A549 (cell line): ENCODE measurements around the gene KIAA0930. TPM values are rescaled to one million over a fixed set of nuclear protein-coding genes. Genes with fewer than 3 reads are reported as not detected.

ENCODE experiments used
- ATAC-seq, 2 experiments: fragments of 200-7000 bp in 1 of 2; fragments of >200 bp in 1 of 2; cut with Nextera tagmentation in 1 of 2; cut with Tn5 transposase in 1 of 2; 3 replicates each; pipeline versions ENCODE4 v1.8.0 to v1.9.1; 2018 to 2020; ENCODE audit warnings: mild to moderate bottlenecking in 1 of 2, moderate library complexity in 1 of 2
- CTCF ChIA-PET: fragments of 300-600 bp; sonication (Branson Sonifier 250); formaldehyde crosslinking; extraction: SDS; loops from one replicate; lab custom pipeline; 2021; ENCODE audit warnings: antibody characterized with exemption, inconsistent platforms; lab: Yijun Ruan, JAX
- POLR2A ChIA-PET: fragments of 350-600 bp; formaldehyde crosslinking; extraction: SDS; loops from one replicate; lab custom pipeline; 2021; ENCODE audit warnings: antibody characterized with exemption, inconsistent platforms; lab: Yijun Ruan, JAX
- DNase-seq, 2 experiments: peaks; one replicate each; pipeline versions ENCODE4 v3.0.0 to v3.0.0-alpha.2; 2011 to 2016; ENCODE audit warnings: low read depth in 1 of 2, low spot score in 1 of 2
- FAIRE-seq: peaks from 2 replicates; lab custom pipeline; 2011; peaks lifted over from hg19 to GRCh38; lab: Jason Lieb, UNC
- H3K27ac ChIP-seq, 2 experiments: fragments of >200 bp; sonication (Bioruptor Twin); formaldehyde crosslinking; 3 replicates each; pipeline ENCODE4 v1.5.1; 2016 to 2017
- H3K4me1 ChIP-seq: fragments of >200 bp; sonication (Bioruptor Twin); formaldehyde crosslinking; 3 replicates; pipeline ENCODE4 v1.6.1; 2016
- H3K4me2 ChIP-seq: fragments of >200 bp; sonication (Bioruptor Twin); formaldehyde crosslinking; 3 replicates; pipeline ENCODE4 v1.6.1; 2016
- H3K4me3 ChIP-seq: fragments of >200 bp; sonication (Bioruptor Twin); formaldehyde crosslinking; 3 replicates; pipeline ENCODE4 v1.5.1; 2016
- H3K9me3 ChIP-seq: fragments of >200 bp; sonication (Bioruptor Twin); formaldehyde crosslinking; 3 replicates; pipeline ENCODE4 v1.6.1; 2016
- CBX2 ChIP-seq: fragments of 200-600 bp; sonication (generic); IDR thresholded peaks from 2 replicates; pipeline ENCODE4 v1.6.1; 2016; ENCODE audit warnings: low read depth, mild to moderate bottlenecking, borderline replicate concordance
- CEBPB ChIP-seq, 2 experiments: fragments of >200 bp in 1 of 2; sonication (Bioruptor Twin) in 1 of 2; formaldehyde crosslinking in 1 of 2; IDR thresholded peaks; 2 replicates each; pipeline ENCODE4 v1.6.1; 2012 to 2016
- CHD2 ChIP-seq: fragments of 150-350 bp; IDR thresholded peaks from 2 replicates; pipeline ENCODE4 v1.6.1; 2014; ENCODE audit warnings: low read length; ENCODE audit not compliant: partially characterized antibody
- CHD4 ChIP-seq: fragments of 200-600 bp; sonication (generic); IDR thresholded peaks from 2 replicates; pipeline ENCODE4 v1.6.1; 2016; ENCODE audit warnings: antibody characterized with exemption, mild to moderate bottlenecking, borderline replicate concordance
- EHF ChIP-seq: fragments of 250-450 bp; sonication (Bioruptor Pico); IDR thresholded peaks from 2 replicates; pipeline ENCODE4 v1.5.0; 2020; ENCODE audit warnings: mild to moderate bottlenecking
- EP300 ChIP-seq, 2 experiments: fragments of >200 bp; sonication (Bioruptor Twin); formaldehyde crosslinking; IDR thresholded peaks; 2 replicates in 1 of 2; 3 replicates in 1 of 2; pipeline ENCODE4 v1.6.1; 2016 to 2017
- FOSL2 ChIP-seq, 2 experiments: fragments of 450-650 bp in 1 of 2; fragments of >200 bp in 1 of 2; sonication (Bioruptor Twin) in 1 of 2; formaldehyde crosslinking; IDR thresholded peaks; 2 replicates each; pipeline versions ENCODE4 v1.5.0 to v1.6.1; 2016 to 2020; ENCODE audit warnings: mild to moderate bottlenecking in 1 of 2, moderate library complexity in 1 of 2
- FOXS1 ChIP-seq: fragments of 250-450 bp; sonication (Bioruptor Pico); IDR thresholded peaks from 2 replicates; pipeline ENCODE4 v1.5.0; 2020; ENCODE audit warnings: mild to moderate bottlenecking, moderate library complexity
- HOXA7 ChIP-seq: fragments of 250-450 bp; sonication (Bioruptor Pico); IDR thresholded peaks from 2 replicates; pipeline ENCODE4 v1.5.0; 2020; ENCODE audit warnings: mild to moderate bottlenecking, moderate library complexity
- HOXB5 ChIP-seq: fragments of 250-450 bp; sonication (Bioruptor Pico); IDR thresholded peaks from 2 replicates; pipeline ENCODE4 v1.5.0; 2020; ENCODE audit warnings: mild to moderate bottlenecking, moderate library complexity
- JUN ChIP-seq, 2 experiments: fragments of >200 bp; sonication (Bioruptor Twin); formaldehyde crosslinking; IDR thresholded peaks; 2 replicates in 1 of 2; 3 replicates in 1 of 2; pipeline ENCODE4 v1.6.1; 2016 to 2017
- MAFK ChIP-seq: fragments of 450-650 bp; IDR thresholded peaks from 2 replicates; pipeline ENCODE4 v1.6.1; 2014; ENCODE audit not compliant: partially characterized antibody
- NFE2L2 ChIP-seq: fragments of 150-350 bp; conservative IDR thresholded peaks from 2 replicates; pipeline ENCODE4 v1.6.1; 2014; ENCODE audit warnings: low read length
- NPAS2 ChIP-seq: fragments of 250-450 bp; sonication (Bioruptor Pico); IDR thresholded peaks from 2 replicates; pipeline ENCODE4 v1.8.0; 2022; ENCODE audit warnings: mild to moderate bottlenecking, moderate library complexity, borderline replicate concordance
- POLR2A ChIP-seq: IDR thresholded peaks from 2 replicates; pipeline ENCODE4 v1.6.1; 2012; ENCODE audit warnings: mild to moderate bottlenecking, low read length
- POLR2AphosphoS2 ChIP-seq: conservative IDR thresholded peaks from 2 replicates; pipeline ENCODE4 v1.6.1; 2012; ENCODE audit warnings: low read length, improper control_type of control experiment, inconsistent platforms
- RCOR1 ChIP-seq: fragments of 150-350 bp; IDR thresholded peaks from 2 replicates; pipeline ENCODE4 v1.6.1; 2014; ENCODE audit warnings: antibody characterized with exemption, low read length, low read depth
- SMC3 ChIP-seq: fragments of >200 bp; sonication (Bioruptor Twin); formaldehyde crosslinking; IDR thresholded peaks from 3 replicates; pipeline ENCODE4 v1.6.1; 2018; ENCODE audit warnings: inconsistent platforms
- SREBF2 ChIP-seq: fragments of 450-650 bp; IDR thresholded peaks from 2 replicates; pipeline ENCODE4 v1.6.1; 2014; ENCODE audit warnings: mild to moderate bottlenecking, moderate library complexity
- TFCP2L1 ChIP-seq: fragments of 250-450 bp; sonication (Bioruptor Pico); IDR thresholded peaks from 2 replicates; pipeline ENCODE4 v1.5.0; 2021; ENCODE audit warnings: mild to moderate bottlenecking
- TP53 ChIP-seq: fragments of 250-450 bp; sonication (Bioruptor Pico); IDR thresholded peaks from 2 replicates; pipeline ENCODE4 v1.5.0; 2021; ENCODE audit warnings: mild to moderate bottlenecking, moderate library complexity
- ZNF302 ChIP-seq: fragments of 250-450 bp; sonication (Bioruptor Pico); IDR thresholded peaks from 2 replicates; pipeline ENCODE4 v1.9.0; 2021; ENCODE audit warnings: inconsistent platforms, mild to moderate bottlenecking, moderate library complexity
- WGBS: methylation state at CpG from one replicate; pipeline ENCODE4 v1.1.6; 2017; ENCODE audit errors: missing lambda C conversion rate; 5-methylcytosine and 5-hydroxymethylcytosine counted together
- polyA plus RNA-seq, 4 experiments: library from polyadenylated mRNA; depleted of rRNA in 3 of 4; stranded (reverse); fragments of >200 nt; fragmentation: RNase III in 1 of 4; extraction: RNeasy Plus Mini Kit Qiagen cat#74134 plus additional on column Dnase treatment in 1 of 4; gene quantifications; 2 replicates in 3 of 4; 3 replicates in 1 of 4; pipeline ENCODE4 v1.2.3, GENCODE V29; 2011 to 2017
- TF ChIP-seq, protein P1 (sequence below): IDR thresholded peaks from 2 replicates; pipeline ENCODE4 v1.6.1; 2012; ENCODE audit warnings: low read depth, borderline replicate concordance
- TF ChIP-seq, protein P2 (sequence below): fragments of 150-350 bp; IDR thresholded peaks from 2 replicates; pipeline ENCODE4 v1.6.1; 2014; ENCODE audit warnings: low read depth, mild to moderate bottlenecking, low read length
- TF ChIP-seq, protein P3 (sequence below): fragments of >200 bp; sonication (Bioruptor Twin); formaldehyde crosslinking; IDR thresholded peaks from 3 replicates; pipeline ENCODE4 v1.6.1; 2016
- TF ChIP-seq, protein P4 (sequence below): fragments of 250-450 bp; sonication (Bioruptor Pico); IDR thresholded peaks from 2 replicates; pipeline ENCODE4 v1.5.0; 2021; ENCODE audit warnings: mild to moderate bottlenecking, moderate library complexity, borderline replicate concordance
- TF ChIP-seq, protein P5 (sequence below): IDR thresholded peaks from 2 replicates; pipeline ENCODE4 v1.6.1; 2012
- TF ChIP-seq, protein P6 (sequence below): fragments of 250-450 bp; sonication (Bioruptor Pico); IDR thresholded peaks from 2 replicates; pipeline ENCODE4 v1.5.0; 2020; ENCODE audit warnings: low read depth, mild to moderate bottlenecking, moderate library complexity

The KIAA0930 gene
- polyA plus RNA-seq, 2 of the 4 experiments (the other 2 are of a cell fraction), result 47.7 to 60.0 TPM

DNA sequence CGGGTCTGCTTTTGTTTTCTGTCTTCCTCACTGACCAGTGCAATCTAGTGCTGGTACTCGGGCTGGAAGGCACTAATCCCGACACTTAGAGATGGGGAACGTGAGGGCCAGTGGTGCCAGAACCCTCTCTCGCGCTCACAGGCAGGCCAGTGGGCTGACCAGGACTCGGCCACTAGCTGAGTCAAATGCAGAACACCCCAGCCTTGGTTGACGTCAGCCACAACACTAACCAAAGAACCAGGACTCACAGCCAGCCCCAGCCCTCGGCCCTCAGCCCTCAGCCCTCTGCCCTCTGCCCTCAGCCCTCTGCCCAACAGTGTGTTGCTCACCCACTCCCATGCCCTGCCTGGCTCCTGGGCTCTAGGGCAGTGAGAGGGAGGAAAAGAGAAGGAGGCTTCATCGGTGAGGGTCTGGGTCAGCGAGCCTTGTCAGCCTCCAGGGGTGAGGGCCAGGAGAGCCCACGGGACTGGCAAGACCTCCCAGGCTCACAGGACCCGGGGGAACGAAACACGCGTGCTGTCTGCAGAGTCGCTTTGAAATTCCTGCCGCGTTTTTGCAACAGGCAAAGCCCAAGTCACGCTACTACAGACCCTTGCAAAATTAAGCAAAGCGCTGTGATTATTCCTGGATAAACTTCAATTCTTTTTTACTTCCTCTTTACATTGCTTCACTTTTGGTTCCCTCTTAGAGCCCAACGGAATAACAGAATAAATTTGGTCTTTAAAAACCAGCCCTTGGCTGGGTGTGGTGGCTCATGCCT is 27.5 kb downstream of the KIAA0930 start (continued):
- TF ChIP-seq FOXS1 (CRISPR knock-in tag) (no peak), SREBF2 (no peak), MAFK (no peak)
- TF ChIP-seq, protein P1, sequence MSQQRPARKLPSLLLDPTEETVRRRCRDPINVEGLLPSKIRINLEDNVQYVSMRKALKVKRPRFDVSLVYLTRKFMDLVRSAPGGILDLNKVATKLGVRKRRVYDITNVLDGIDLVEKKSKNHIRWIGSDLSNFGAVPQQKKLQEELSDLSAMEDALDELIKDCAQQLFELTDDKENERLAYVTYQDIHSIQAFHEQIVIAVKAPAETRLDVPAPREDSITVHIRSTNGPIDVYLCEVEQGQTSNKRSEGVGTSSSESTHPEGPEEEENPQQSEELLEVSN, result no peak

DNA sequence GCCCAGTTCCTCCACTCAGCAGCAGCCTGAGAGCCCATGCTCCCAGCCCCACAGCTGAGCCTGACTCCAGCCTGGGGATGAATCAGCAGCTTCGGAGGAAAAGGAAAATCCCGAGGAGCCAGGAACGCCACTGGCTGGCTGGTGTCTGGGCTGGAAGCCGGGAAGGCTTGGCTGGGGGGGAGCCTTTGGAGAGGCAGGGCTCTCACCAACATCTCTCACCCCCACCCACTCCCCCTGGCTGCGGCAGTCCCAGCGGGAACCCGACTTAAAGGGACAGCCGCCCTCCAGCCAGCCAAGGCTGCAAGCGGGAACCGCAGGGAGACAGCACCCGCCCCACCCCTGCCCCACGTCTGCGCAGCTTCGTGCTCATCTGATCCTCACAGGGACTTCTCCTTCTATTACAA is 28.4 kb downstream of the KIAA0930 start:
- ChIA-PET POLR2A (interaction anchor here (0.7 to 1.6 kb wide), 2 partner anchors 34 to 49 kb away, joined by 3 to 5 read pairs; partner anchors contain the start of gene NUP50), CTCF (interaction anchor here (0.7 to 1.9 kb wide), 4 partner anchors 14 to 56 kb away, joined by 3 to 10 read pairs (median 3); no protein-coding TSS in a partner anchor)
- peak; percentile 55 to 74 for DNase-seq
- H3K4me1 ChIP-seq, result peaks cover 37% of the 10 kb centered on the region
- TF ChIP-seq, protein P2, sequence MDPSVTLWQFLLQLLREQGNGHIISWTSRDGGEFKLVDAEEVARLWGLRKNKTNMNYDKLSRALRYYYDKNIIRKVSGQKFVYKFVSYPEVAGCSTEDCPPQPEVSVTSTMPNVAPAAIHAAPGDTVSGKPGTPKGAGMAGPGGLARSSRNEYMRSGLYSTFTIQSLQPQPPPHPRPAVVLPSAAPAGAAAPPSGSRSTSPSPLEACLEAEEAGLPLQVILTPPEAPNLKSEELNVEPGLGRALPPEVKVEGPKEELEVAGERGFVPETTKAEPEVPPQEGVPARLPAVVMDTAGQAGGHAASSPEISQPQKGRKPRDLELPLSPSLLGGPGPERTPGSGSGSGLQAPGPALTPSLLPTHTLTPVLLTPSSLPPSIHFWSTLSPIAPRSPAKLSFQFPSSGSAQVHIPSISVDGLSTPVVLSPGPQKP, result no peak
- TF ChIP-seq FOXS1 (CRISPR knock-in tag) (no peak), POLR2A (peak; percentile 41; the same call in 1 of the 2 replicates), CHD2 (no peak), NPAS2 (CRISPR knock-in tag) (no peak), SMC3 (no peak), FOSL2 (IDR thresholded peaks at IDR 0.05) (no peak), FOSL2 (CRISPR knock-in tag; IDR thresholded peaks at IDR 0.05) (peak; percentile 62), ZNF302 (no peak), NFE2L2 (no peak), EP300 (IDR thresholded peaks at IDR 0.05) (no peak), EHF (no peak), HOXB5 (CRISPR knock-in tag) (no peak), CBX2 (no peak), CEBPB (IDR thresholded peaks at IDR 0.05) (no peak), CHD4 (no peak), TFCP2L1 (CRISPR knock-in tag) (no peak), MAFK (peak; percentile 73), HOXA7 (CRISPR knock-in tag) (no peak), TP53 (CRISPR knock-in tag) (no peak), RCOR1 (no peak), JUN (IDR thresholded peaks at IDR 0.05) (peak in 1 of 2 experiments; percentile 24; a peak in 1 of 5 replicates), POLR2AphosphoS2 (no peak)
- TF ChIP-seq, protein P3, sequence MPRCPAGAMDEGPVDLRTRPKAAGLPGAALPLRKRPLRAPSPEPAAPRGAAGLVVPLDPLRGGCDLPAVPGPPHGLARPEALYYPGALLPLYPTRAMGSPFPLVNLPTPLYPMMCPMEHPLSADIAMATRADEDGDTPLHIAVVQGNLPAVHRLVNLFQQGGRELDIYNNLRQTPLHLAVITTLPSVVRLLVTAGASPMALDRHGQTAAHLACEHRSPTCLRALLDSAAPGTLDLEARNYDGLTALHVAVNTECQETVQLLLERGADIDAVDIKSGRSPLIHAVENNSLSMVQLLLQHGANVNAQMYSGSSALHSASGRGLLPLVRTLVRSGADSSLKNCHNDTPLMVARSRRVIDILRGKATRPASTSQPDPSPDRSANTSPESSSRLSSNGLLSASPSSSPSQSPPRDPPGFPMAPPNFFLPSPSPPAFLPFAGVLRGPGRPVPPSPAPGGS, result no peak
- TF ChIP-seq, protein P4, sequence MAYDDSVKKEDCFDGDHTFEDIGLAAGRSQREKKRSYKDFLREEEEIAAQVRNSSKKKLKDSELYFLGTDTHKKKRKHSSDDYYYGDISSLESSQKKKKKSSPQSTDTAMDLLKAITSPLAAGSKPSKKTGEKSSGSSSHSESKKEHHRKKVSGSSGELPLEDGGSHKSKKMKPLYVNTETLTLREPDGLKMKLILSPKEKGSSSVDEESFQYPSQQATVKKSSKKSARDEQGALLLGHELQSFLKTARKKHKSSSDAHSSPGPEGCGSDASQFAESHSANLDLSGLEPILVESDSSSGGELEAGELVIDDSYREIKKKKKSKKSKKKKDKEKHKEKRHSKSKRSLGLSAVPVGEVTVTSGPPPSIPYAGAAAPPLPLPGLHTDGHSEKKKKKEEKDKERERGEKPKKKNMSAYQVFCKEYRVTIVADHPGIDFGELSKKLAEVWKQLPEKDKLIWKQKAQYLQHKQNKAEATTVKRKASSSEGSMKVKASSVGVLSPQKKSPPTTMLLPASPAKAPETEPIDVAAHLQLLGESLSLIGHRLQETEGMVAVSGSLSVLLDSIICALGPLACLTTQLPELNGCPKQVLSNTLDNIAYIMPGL (CRISPR knock-in tag), result no peak
- TF ChIP-seq, protein P5, sequence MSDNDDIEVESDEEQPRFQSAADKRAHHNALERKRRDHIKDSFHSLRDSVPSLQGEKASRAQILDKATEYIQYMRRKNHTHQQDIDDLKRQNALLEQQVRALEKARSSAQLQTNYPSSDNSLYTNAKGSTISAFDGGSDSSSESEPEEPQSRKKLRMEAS, result peak; percentile 36
- TF ChIP-seq, protein P6, sequence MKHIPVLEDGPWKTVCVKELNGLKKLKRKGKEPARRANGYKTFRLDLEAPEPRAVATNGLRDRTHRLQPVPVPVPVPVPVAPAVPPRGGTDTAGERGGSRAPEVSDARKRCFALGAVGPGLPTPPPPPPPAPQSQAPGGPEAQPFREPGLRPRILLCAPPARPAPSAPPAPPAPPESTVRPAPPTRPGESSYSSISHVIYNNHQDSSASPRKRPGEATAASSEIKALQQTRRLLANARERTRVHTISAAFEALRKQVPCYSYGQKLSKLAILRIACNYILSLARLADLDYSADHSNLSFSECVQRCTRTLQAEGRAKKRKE, result no peak
- TF ChIP-seq, protein P1, result no peak
- TF ChIP-seq, all 56 proteins: peak for 5
- Histone ChIP-seq H3K9me3 (no peaks in the 10 kb centered on the region), H3K4me2 (peak overlapping the region; percentile 100), H3K27ac (peak overlapping the region; percentile 93 to 96), H3K4me3 (peak overlapping the region; percentile 56)
- ATAC-seq (peak; percentile 87 to 88), FAIRE-seq (no peak)
- 0% methylated on average over 6 of the region's 14 CpGs for WGBS
